GM23338 (cell line): ENCODE measurements around the gene CD40LG. TPM values are rescaled to one million over a fixed set of nuclear protein-coding genes. Genes with fewer than 3 reads are reported as not detected.
A peak's percentile ranks its signal among the peaks of the same experiment; 100 is the strongest.

ENCODE experiments used
- ATAC-seq: fragments of 200-7000 bp; cut with Tn5 transposase; 3 replicates; pipeline ENCODE4 v1.9.1; 2020
- DNase-seq: peaks from one replicate; pipeline ENCODE4 v3.0.0-alpha.2; 2015; ENCODE audit warnings: low spot score
- H2AFZ ChIP-seq: fragments of 200-600 bp; sonication (generic); 2 replicates; pipeline ENCODE4 v1.8.0; 2016; ENCODE audit warnings: antibody characterized with exemption, mild to moderate bottlenecking, moderate library complexity
- H3F3A ChIP-seq: fragments of 200-600 bp; sonication (generic); replicated peaks from 2 replicates; pipeline ENCODE4 v1.8.0; 2017; ENCODE audit warnings: antibody characterized with exemption, mixed run types, low read depth
- H3K27ac ChIP-seq: fragments of 200-600 bp; sonication (generic); 2 replicates; pipeline ENCODE4 v1.6.1; 2016; ENCODE audit warnings: low read depth
- H3K27me3 ChIP-seq: fragments of 200-600 bp; sonication (generic); 2 replicates; pipeline ENCODE4 v1.8.0; 2016; ENCODE audit warnings: mild to moderate bottlenecking, mixed run types, moderate library complexity; ENCODE audit not compliant: insufficient read depth
- H3K36me3 ChIP-seq: fragments of 200-600 bp; sonication (generic); 2 replicates; pipeline ENCODE4 v1.8.0; 2016; ENCODE audit warnings: mild to moderate bottlenecking; ENCODE audit not compliant: insufficient read depth
- H3K4me1 ChIP-seq: fragments of 200-600 bp; sonication (generic); 2 replicates; pipeline ENCODE4 v1.8.0; 2016; ENCODE audit warnings: mild to moderate bottlenecking, moderate library complexity; ENCODE audit not compliant: insufficient read depth
- H3K4me2 ChIP-seq: fragments of 200-600 bp; sonication (generic); 2 replicates; pipeline ENCODE4 v1.7.1; 2017; ENCODE audit warnings: mixed run types
- H3K4me3 ChIP-seq: fragments of 200-600 bp; sonication (generic); 2 replicates; pipeline ENCODE4 v1.6.1; 2016; ENCODE audit warnings: mixed run types
- H3K79me2 ChIP-seq: fragments of 200-600 bp; sonication (generic); replicated peaks from 2 replicates; pipeline ENCODE4 v1.8.0; 2017; ENCODE audit warnings: mild to moderate bottlenecking; ENCODE audit not compliant: insufficient read depth
- H3K9me2 ChIP-seq: fragments of 200-600 bp; sonication (generic); 2 replicates; pipeline ENCODE4 v1.8.0; 2017; ENCODE audit not compliant: insufficient read depth
- H4K20me1 ChIP-seq: fragments of 200-600 bp; sonication (generic); replicated peaks from 2 replicates; pipeline ENCODE4 v1.8.0; 2017; ENCODE audit warnings: mild to moderate bottlenecking; ENCODE audit not compliant: insufficient read depth
- H3K27ac Mint-ChIP-seq: 2 replicates; pipeline ENCODE4 v1.8.0; 2020; ENCODE audit warnings: inconsistent platforms, mild to moderate bottlenecking, moderate library complexity, mixed read lengths
- H3K27me3 Mint-ChIP-seq: 3 replicates; pipeline ENCODE4 v1.8.0; 2022; ENCODE audit warnings: low read depth, mild to moderate bottlenecking, moderate library complexity, mixed read lengths, inconsistent platforms; ENCODE audit not compliant: insufficient read depth, poor library complexity
- H3K36me3 Mint-ChIP-seq: 3 replicates; pipeline ENCODE4 v1.8.0; 2021; ENCODE audit warnings: low read depth, mild to moderate bottlenecking, inconsistent platforms, moderate library complexity, mixed read lengths
- H3K4me1 Mint-ChIP-seq: 3 replicates; pipeline ENCODE4 v1.8.0; 2020; ENCODE audit warnings: mild to moderate bottlenecking, inconsistent platforms, mixed read lengths
- H3K4me3 Mint-ChIP-seq: 3 replicates; pipeline ENCODE4 v1.8.0; 2021; ENCODE audit warnings: moderate library complexity, mild to moderate bottlenecking, inconsistent platforms, mixed read lengths
- H3K9me3 Mint-ChIP-seq: 3 replicates; pipeline ENCODE4 v1.8.0; 2020; ENCODE audit warnings: moderate library complexity, mild to moderate bottlenecking, inconsistent platforms, mixed read lengths
- CREB1 ChIP-seq: fragments of 250-450 bp; sonication (Bioruptor Pico); IDR thresholded peaks from 2 replicates; pipeline ENCODE4 v1.5.0; 2020; ENCODE audit warnings: low read depth, mild to moderate bottlenecking, moderate library complexity
- EZH2 ChIP-seq: fragments of 200-600 bp; sonication (generic); IDR thresholded peaks from one replicate; pipeline ENCODE4 v1.8.0; 2017; ENCODE audit warnings: antibody characterized with exemption, mild to moderate bottlenecking, low read depth; ENCODE audit not compliant: unreplicated experiment
- EZH2phosphoT487 ChIP-seq: fragments of 200-600 bp; sonication (generic); IDR thresholded peaks from one replicate; pipeline ENCODE4 v1.8.1; 2018; ENCODE audit warnings: antibody characterized with exemption; ENCODE audit not compliant: unreplicated experiment
- JUNB ChIP-seq: IDR thresholded peaks from one replicate; pipeline ENCODE4 v1.6.1; 2016; ENCODE audit warnings: antibody characterized with exemption; ENCODE audit not compliant: unreplicated experiment
- NANOG ChIP-seq: IDR thresholded peaks from 2 replicates; pipeline ENCODE4 v1.6.1; 2016; ENCODE audit warnings: antibody characterized with exemption, borderline replicate concordance
- POLR2AphosphoS5 ChIP-seq: IDR thresholded peaks from 2 replicates; pipeline ENCODE4 v1.6.1; 2016; ENCODE audit warnings: antibody characterized with exemption, low read depth
- STAT1 ChIP-seq: IDR thresholded peaks from one replicate; pipeline ENCODE4 v1.6.1; 2016; ENCODE audit warnings: antibody characterized with exemption; ENCODE audit not compliant: unreplicated experiment
- ZNF114 ChIP-seq: fragments of 250-450 bp; sonication (Bioruptor Pico); IDR thresholded peaks from 2 replicates; pipeline ENCODE4 v1.5.0; 2020; ENCODE audit warnings: mild to moderate bottlenecking, moderate library complexity
- ZNF331 ChIP-seq: fragments of 250-450 bp; sonication (Bioruptor Pico); IDR thresholded peaks from 2 replicates; pipeline ENCODE4 v1.5.0; 2020; ENCODE audit warnings: low read depth, mild to moderate bottlenecking, moderate library complexity
- polyA plus RNA-seq: library from polyadenylated mRNA; unstranded; fragments of >200 nt; fragmentation: Nextera tagmentation; extraction: Ambion mirVana; gene quantifications from 2 replicates; pipeline ENCODE4 v1.2.1, GENCODE V29; 2016
- total RNA-seq: library from RNA; depleted of rRNA; stranded (reverse); fragments of >200 nt; shearing (Covaris generic); gene quantifications from 2 replicates; pipeline ENCODE4 v1.2.3, GENCODE V29; 2014
- TF ChIP-seq, protein P1 (sequence below): IDR thresholded peaks from 2 replicates; pipeline ENCODE4 v1.6.1; 2016; ENCODE audit warnings: antibody characterized with exemption
- TF ChIP-seq, protein P2 (sequence below), 2 experiments: fragments of 200-600 bp in 1 of 2; sonication (generic) in 1 of 2; conservative IDR thresholded peaks; 2 replicates each; pipeline versions ENCODE4 v1.5.1 to v1.6.1; 2016 to 2017; ENCODE audit warnings: antibody characterized with exemption in 2 of 2, low read depth in 2 of 2, mild to moderate bottlenecking in 2 of 2, moderate library complexity in 1 of 2
- TF ChIP-seq, protein P3 (sequence below): fragments of 250-450 bp; sonication (Bioruptor Pico); IDR thresholded peaks from 2 replicates; pipeline ENCODE4 v1.5.0; 2020; ENCODE audit warnings: mild to moderate bottlenecking, moderate library complexity
- TF ChIP-seq, protein P4 (sequence below): IDR thresholded peaks from one replicate; pipeline ENCODE4 v1.6.1; 2018; ENCODE audit warnings: antibody characterized with exemption; ENCODE audit not compliant: unreplicated experiment

CD40LG gene
- total and polyA plus RNA-seq, 2 experiments from 2014 or later: not detected

DNA sequence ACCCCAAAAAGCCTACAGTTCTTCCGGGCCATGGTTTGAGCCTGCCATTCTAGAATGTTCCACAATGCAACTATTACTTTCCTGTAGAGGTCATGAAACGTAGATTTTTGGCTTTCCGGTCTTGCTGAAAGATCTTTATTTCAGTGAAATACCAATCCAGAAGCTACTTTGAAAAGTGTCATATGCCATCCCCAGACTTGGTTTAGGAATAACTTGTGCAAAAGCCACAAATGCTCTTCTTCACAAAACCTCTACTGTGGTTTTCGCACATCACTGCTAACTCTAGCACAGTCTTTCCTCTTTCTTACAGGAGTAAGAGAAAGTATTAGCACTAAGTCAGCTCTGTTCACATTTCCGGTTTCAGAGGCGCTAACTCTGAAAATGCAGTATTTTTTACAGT is 12.7 kb upstream of the CD40LG start:
- H3K36me3 Mint-ChIP-seq: no peaks in the 10 kb centered on the region
- no peak overlapping the region for H3K4me3 ChIP-seq
- no peaks in the 10 kb centered on the region for H3K9me2 ChIP-seq
- H3F3A ChIP-seq: no peaks in the 10 kb centered on the region
- no peak overlapping the region for H3K4me3 Mint-ChIP-seq
- H3K36me3 ChIP-seq: no peaks in the 10 kb centered on the region
- no peak for DNase-seq
- H3K9me3 Mint-ChIP-seq: no peaks in the 10 kb centered on the region
- H3K27me3 ChIP-seq: no peaks in the 10 kb centered on the region
- H3K27ac ChIP-seq: no peak overlapping the region
- H2AFZ ChIP-seq: no peak overlapping the region
- H3K4me1 ChIP-seq: peaks cover 8% of the 10 kb centered on the region
- H3K27ac Mint-ChIP-seq: no peak overlapping the region
- peak overlapping the region; percentile 55; the same call in 1 of the 2 replicates for H3K4me2 ChIP-seq
- H3K27me3 Mint-ChIP-seq: peaks cover 6% of the 10 kb centered on the region
- peaks cover 20% of the 10 kb centered on the region for H3K4me1 Mint-ChIP-seq
- no peak for TF ChIP-seq ZNF114 (CRISPR knock-in tag)
- no peak for TF ChIP-seq STAT1
- TF ChIP-seq, protein P1, sequence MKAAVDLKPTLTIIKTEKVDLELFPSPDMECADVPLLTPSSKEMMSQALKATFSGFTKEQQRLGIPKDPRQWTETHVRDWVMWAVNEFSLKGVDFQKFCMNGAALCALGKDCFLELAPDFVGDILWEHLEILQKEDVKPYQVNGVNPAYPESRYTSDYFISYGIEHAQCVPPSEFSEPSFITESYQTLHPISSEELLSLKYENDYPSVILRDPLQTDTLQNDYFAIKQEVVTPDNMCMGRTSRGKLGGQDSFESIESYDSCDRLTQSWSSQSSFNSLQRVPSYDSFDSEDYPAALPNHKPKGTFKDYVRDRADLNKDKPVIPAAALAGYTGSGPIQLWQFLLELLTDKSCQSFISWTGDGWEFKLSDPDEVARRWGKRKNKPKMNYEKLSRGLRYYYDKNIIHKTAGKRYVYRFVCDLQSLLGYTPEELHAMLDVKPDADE: no peak
- TF ChIP-seq, protein P2, sequence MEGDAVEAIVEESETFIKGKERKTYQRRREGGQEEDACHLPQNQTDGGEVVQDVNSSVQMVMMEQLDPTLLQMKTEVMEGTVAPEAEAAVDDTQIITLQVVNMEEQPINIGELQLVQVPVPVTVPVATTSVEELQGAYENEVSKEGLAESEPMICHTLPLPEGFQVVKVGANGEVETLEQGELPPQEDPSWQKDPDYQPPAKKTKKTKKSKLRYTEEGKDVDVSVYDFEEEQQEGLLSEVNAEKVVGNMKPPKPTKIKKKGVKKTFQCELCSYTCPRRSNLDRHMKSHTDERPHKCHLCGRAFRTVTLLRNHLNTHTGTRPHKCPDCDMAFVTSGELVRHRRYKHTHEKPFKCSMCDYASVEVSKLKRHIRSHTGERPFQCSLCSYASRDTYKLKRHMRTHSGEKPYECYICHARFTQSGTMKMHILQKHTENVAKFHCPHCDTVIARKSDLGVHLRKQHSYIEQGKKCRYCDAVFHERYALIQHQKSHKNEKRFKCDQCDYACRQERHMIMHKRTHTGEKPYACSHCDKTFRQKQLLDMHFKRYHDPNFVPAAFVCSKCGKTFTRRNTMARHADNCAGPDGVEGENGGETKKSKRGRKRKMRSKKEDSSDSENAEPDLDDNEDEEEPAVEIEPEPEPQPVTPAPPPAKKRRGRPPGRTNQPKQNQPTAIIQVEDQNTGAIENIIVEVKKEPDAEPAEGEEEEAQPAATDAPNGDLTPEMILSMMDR (conservative IDR thresholded peaks at IDR 0.05; ENCODE audit: low read depth in 2 of 2): no peak
- TF ChIP-seq ZNF331 (CRISPR knock-in tag): no peak
- TF ChIP-seq EZH2: no peak
- TF ChIP-seq, protein P3, sequence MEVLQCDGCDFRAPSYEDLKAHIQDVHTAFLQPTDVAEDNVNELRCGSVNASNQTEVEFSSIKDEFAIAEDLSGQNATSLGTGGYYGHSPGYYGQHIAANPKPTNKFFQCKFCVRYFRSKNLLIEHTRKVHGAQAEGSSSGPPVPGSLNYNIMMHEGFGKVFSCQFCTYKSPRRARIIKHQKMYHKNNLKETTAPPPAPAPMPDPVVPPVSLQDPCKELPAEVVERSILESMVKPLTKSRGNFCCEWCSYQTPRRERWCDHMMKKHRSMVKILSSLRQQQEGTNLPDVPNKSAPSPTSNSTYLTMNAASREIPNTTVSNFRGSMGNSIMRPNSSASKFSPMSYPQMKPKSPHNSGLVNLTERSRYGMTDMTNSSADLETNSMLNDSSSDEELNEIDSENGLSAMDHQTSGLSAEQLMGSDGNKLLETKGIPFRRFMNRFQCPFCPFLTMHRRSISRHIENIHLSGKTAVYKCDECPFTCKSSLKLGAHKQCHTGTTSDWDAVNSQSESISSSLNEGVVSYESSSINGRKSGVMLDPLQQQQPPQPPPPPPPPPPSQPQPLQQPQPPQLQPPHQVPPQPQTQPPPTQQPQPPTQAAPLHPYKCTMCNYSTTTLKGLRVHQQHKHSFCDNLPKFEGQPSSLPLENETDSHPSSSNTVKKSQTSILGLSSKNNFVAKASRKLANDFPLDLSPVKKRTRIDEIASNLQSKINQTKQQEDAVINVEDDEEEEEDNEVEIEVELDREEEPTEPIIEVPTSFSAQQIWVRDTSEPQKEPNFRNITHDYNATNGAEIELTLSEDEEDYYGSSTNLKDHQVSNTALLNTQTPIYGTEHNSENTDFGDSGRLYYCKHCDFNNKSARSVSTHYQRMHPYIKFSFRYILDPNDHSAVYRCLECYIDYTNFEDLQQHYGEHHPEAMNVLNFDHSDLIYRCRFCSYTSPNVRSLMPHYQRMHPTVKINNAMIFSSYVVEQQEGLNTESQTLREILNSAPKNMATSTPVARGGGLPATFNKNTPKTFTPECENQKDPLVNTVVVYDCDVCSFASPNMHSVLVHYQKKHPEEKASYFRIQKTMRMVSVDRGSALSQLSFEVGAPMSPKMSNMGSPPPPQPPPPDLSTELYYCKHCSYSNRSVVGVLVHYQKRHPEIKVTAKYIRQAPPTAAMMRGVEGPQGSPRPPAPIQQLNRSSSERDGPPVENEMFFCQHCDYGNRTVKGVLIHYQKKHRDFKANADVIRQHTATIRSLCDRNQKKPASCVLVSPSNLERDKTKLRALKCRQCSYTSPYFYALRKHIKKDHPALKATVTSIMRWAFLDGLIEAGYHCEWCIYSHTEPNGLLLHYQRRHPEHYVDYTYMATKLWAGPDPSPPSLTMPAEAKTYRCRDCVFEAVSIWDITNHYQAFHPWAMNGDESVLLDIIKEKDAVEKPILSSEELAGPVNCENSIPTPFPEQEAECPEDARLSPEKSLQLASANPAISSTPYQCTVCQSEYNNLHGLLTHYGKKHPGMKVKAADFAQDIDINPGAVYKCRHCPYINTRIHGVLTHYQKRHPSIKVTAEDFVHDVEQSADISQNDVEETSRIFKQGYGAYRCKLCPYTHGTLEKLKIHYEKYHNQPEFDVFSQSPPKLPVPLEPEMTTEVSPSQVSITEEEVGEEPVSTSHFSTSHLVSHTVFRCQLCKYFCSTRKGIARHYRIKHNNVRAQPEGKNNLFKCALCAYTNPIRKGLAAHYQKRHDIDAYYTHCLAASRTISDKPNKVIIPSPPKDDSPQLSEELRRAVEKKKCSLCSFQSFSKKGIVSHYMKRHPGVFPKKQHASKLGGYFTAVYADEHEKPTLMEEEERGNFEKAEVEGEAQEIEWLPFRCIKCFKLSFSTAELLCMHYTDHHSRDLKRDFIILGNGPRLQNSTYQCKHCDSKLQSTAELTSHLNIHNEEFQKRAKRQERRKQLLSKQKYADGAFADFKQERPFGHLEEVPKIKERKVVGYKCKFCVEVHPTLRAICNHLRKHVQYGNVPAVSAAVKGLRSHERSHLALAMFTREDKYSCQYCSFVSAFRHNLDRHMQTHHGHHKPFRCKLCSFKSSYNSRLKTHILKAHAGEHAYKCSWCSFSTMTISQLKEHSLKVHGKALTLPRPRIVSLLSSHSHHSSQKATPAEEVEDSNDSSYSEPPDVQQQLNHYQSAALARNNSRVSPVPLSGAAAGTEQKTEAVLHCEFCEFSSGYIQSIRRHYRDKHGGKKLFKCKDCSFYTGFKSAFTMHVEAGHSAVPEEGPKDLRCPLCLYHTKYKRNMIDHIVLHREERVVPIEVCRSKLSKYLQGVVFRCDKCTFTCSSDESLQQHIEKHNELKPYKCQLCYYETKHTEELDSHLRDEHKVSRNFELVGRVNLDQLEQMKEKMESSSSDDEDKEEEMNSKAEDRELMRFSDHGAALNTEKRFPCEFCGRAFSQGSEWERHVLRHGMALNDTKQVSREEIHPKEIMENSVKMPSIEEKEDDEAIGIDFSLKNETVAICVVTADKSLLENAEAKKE (CRISPR knock-in tag): no peak
- TF ChIP-seq, protein P4, sequence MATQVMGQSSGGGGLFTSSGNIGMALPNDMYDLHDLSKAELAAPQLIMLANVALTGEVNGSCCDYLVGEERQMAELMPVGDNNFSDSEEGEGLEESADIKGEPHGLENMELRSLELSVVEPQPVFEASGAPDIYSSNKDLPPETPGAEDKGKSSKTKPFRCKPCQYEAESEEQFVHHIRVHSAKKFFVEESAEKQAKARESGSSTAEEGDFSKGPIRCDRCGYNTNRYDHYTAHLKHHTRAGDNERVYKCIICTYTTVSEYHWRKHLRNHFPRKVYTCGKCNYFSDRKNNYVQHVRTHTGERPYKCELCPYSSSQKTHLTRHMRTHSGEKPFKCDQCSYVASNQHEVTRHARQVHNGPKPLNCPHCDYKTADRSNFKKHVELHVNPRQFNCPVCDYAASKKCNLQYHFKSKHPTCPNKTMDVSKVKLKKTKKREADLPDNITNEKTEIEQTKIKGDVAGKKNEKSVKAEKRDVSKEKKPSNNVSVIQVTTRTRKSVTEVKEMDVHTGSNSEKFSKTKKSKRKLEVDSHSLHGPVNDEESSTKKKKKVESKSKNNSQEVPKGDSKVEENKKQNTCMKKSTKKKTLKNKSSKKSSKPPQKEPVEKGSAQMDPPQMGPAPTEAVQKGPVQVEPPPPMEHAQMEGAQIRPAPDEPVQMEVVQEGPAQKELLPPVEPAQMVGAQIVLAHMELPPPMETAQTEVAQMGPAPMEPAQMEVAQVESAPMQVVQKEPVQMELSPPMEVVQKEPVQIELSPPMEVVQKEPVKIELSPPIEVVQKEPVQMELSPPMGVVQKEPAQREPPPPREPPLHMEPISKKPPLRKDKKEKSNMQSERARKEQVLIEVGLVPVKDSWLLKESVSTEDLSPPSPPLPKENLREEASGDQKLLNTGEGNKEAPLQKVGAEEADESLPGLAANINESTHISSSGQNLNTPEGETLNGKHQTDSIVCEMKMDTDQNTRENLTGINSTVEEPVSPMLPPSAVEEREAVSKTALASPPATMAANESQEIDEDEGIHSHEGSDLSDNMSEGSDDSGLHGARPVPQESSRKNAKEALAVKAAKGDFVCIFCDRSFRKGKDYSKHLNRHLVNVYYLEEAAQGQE: no peak
- no peak for TF ChIP-seq JUNB
- TF ChIP-seq CREB1 (CRISPR knock-in tag): no peak
- TF ChIP-seq EZH2phosphoT487: no peak
- TF ChIP-seq NANOG: no peak
- no peak for TF ChIP-seq POLR2AphosphoS5
- H4K20me1 ChIP-seq: no peaks in the 10 kb centered on the region
- no peak for ATAC-seq
- no peaks in the 10 kb centered on the region for H3K79me2 ChIP-seq
